Measurements from ENCODE around the gene ARID5B.

ARID5B gene

GRCh38 chr10:62093863-62094291, 192.4 kb downstream of the ARID5B start:
- Histone ChIP-seq H3K4me3 (ENCODE audit: low read depth, low read length) (no peak overlapping the region), H3K4me1 (ENCODE audit: control insufficient read depth, insufficient read depth, low read length) (no peaks in the 10 kb centered on the region), H3K9me3 (ENCODE audit: control insufficient read depth, insufficient read depth, low read depth, low read length) (no peaks in the 10 kb centered on the region), H3K36me3 (ENCODE audit: control insufficient read depth in 2 of 2, insufficient read depth in 1 of 2, low read length in 2 of 2) (peaks cover 0 to 38% of the 10 kb centered on the region in 2 experiments; a peak in 1 of 3 replicates), H3K27ac (ENCODE audit: extremely low read depth, low read depth, low read length) (no peak overlapping the region)
- TF ChIP-seq BCL11A (tag by site-specific recombination; IDR thresholded peaks at IDR 0.05; ENCODE audit: low read depth) (no peak), ZNF501 (tag by site-specific recombination; IDR thresholded peaks at IDR 0.05) (no peak), HOXD13 (CRISPR knock-in tag; IDR thresholded peaks at IDR 0.05; ENCODE audit: borderline replicate concordance) (peak; percentile 63), KLF8 (tag by site-specific recombination; IDR thresholded peaks at IDR 0.05) (no peak)
- POLR2A ChIA-PET, result interaction anchor here (0.7 to 1.5 kb wide), 3 partner anchors 39 to 1364 kb away, joined by 3 to 11 read pairs (median 7); no protein-coding TSS in a partner anchor
- CTCF ChIA-PET, result interaction anchor here (0.5 to 1.3 kb wide), 4 partner anchors 12 to 1317 kb away, joined by 3 to 8 read pairs (median 3); no protein-coding TSS in a partner anchor

GRCh38 chr10:62095181-62096122, 194.0 kb downstream of the ARID5B start:
- peaks cover 0 to 28% of the 10 kb centered on the region in 2 experiments; a peak in 1 of 3 replicates for H3K36me3 ChIP-seq (ENCODE audit: control insufficient read depth in 2 of 2, insufficient read depth in 1 of 2, low read length in 2 of 2)
- no peak overlapping the region for H3K4me3 ChIP-seq (ENCODE audit: low read depth, low read length)
- TF ChIP-seq ZSCAN5A (tag by site-specific recombination; IDR thresholded peaks at IDR 0.05) (no peak), KLF16 (tag by site-specific recombination; IDR thresholded peaks at IDR 0.05) (no peak), PRDM10 (tag by site-specific recombination; IDR thresholded peaks at IDR 0.05) (peak; percentile 63), ZNF768 (tag by site-specific recombination; IDR thresholded peaks at IDR 0.05) (no peak), HOXD13 (CRISPR knock-in tag; IDR thresholded peaks at IDR 0.05; ENCODE audit: borderline replicate concordance) (no peak), KLF8 (tag by site-specific recombination; IDR thresholded peaks at IDR 0.05) (no peak), ZFP3 (tag by site-specific recombination; IDR thresholded peaks at IDR 0.05; ENCODE audit: low read depth) (no peak), ZNF488 (tag by site-specific recombination; IDR thresholded peaks at IDR 0.05) (no peak), SCRT1 (tag by site-specific recombination; IDR thresholded peaks at IDR 0.05; ENCODE audit: borderline replicate concordance) (no peak), ZNF514 (tag by site-specific recombination; IDR thresholded peaks at IDR 0.05) (no peak), ZNF473 (tag by site-specific recombination; IDR thresholded peaks at IDR 0.05) (no peak), ZEB2 (tag by site-specific recombination; IDR thresholded peaks at IDR 0.05) (0 out of 2 replicates have a peak, but pooled peaks have one; percentile 29)
- TF ChIP-seq, protein P1, sequence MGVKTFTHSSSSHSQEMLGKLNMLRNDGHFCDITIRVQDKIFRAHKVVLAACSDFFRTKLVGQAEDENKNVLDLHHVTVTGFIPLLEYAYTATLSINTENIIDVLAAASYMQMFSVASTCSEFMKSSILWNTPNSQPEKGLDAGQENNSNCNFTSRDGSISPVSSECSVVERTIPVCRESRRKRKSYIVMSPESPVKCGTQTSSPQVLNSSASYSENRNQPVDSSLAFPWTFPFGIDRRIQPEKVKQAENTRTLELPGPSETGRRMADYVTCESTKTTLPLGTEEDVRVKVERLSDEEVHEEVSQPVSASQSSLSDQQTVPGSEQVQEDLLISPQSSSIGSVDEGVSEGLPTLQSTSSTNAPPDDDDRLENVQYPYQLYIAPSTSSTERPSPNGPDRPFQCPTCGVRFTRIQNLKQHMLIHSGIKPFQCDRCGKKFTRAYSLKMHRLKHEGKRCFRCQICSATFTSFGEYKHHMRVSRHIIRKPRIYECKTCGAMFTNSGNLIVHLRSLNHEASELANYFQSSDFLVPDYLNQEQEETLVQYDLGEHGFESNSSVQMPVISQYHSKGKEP (tag by site-specific recombination; IDR thresholded peaks at IDR 0.05), result 0 out of 2 replicates have a peak, but pooled peaks have one; percentile 7
- ChIA-PET CTCF (interaction anchor here (0.6 kb wide), 1 partner anchor 201 kb away, joined by 5 read pairs; no protein-coding TSS in a partner anchor), POLR2A (interaction anchor here (1.0 kb wide), 1 partner anchor 52 kb away, joined by 4 read pairs; no protein-coding TSS in a partner anchor)
- H3K9me3 ChIP-seq (ENCODE audit: control insufficient read depth, insufficient read depth, low read depth, low read length), result no peaks in the 10 kb centered on the region
- H3K27ac ChIP-seq (ENCODE audit: extremely low read depth, low read depth, low read length), result no peak overlapping the region
- H3K4me1 ChIP-seq (ENCODE audit: control insufficient read depth, insufficient read depth, low read length), result no peaks in the 10 kb centered on the region

Data from HEK293 (cell line).